GM12801 (cell line): ENCODE data around the gene UGT1A8.
"Not testable (repeated sequence)": the region's sequence is repeated elsewhere in the genome, so short reads cannot be mapped to it uniquely, and the experiment has no call there.

Source experiments
- CTCF ChIP-seq: IDR thresholded peaks from one replicate; pipeline ENCODE4 v1.5.1; 2011; ENCODE audit warnings: control low read depth; ENCODE audit not compliant: insufficient read length; ENCODE audit errors: extremely low read depth

The UGT1A8 gene

GRCh38 chr2:233617476-233617875, at the start of gene UGT1A8:
TSS of gene UGT1A8 (plus strand) at chr2:233617633. CDS start at chr2:233617708, 75 bp downstream.
- TF ChIP-seq CTCF, result not testable (repeated sequence)

DNA sequence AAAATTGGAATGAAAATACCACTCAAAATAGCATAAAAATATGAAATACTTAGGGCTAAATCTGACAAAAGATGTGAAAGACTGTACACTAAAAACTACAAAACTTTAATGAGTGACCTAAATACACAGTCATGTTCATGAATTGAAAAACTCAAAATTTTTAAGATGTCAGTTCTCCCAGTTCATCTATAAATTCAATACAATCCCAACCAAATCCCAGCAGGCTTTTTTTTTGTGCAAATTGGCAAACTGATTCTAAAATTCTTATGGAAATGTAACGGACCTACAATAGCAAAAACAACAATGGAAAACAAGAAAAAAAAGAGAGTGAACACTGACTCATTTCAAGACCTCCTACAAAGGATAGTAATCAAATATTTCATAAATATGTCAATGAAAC, 46.4 kb upstream of the UGT1A8 start:
- no peak for TF ChIP-seq CTCF

- TF ChIP-seq CTCF, result no peak
Observed at GRCh38 chr2:233571462-233571861, 46.0 kb upstream of the UGT1A8 start.

- TF ChIP-seq CTCF, result no peak
Observed at GRCh38 chr2:233572468-233572867, 45.0 kb upstream of the UGT1A8 start.

- TF ChIP-seq CTCF, result no peak
Observed at GRCh38 chr2:233584210-233584609, 33.2 kb upstream of the UGT1A8 start.

DNA sequence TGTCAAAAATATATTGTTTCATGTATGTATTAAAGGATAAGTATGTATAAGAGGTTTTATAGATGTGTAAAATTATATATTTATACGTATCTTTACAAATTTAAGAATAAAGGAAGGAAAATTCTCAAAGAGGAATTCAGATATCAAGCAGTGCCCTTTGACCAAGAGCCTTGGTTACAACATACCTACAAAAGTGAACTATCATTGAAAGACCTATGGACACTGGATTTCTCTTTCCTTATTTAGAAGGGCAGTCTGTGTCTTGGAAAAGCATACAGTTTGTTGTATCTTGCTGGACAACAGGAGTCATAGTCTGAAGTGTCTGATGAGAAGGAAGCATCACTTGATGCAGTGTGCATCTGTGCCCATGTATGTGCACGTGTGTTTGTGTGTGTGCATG, 29.0 kb upstream of the UGT1A8 start:
- TF ChIP-seq CTCF, result no peak

DNA sequence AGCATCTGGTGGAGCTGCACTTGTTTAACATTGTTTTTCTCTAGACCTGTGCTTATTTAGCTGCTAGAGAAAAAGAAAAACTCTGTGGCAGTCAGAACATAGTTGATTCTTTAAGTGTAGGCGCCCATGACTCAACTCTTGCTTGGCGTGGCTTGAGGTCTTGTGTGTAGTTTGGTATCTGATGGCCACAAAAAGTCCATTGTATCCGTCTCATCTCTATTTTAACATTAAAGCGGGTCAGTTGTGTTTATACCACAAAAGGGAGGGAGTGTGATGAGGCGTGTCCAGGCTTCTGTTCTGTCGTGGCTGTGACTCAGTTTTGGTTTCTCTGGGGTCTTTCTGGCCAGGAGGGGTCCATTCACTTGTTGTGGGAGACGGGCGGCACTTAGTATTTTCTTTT, 24.2 kb upstream of the UGT1A8 start:
- TF ChIP-seq CTCF, result no peak

- no peak for TF ChIP-seq CTCF
Observed at GRCh38 chr2:233597522-233597921, 19.9 kb upstream of the UGT1A8 start.
